Ishikawa (cell line): Measurements from ENCODE around the gene GATB.

ENCODE experiments used
- EGR1 ChIP-seq: IDR thresholded peaks from 2 replicates; pipeline ENCODE4 v1.6.1; 2012
- TAF1 ChIP-seq: IDR thresholded peaks from 2 replicates; pipeline ENCODE4 v1.6.1; 2012; ENCODE audit warnings: low read depth, mild to moderate bottlenecking
- TEAD4 ChIP-seq: IDR thresholded peaks from 2 replicates; pipeline ENCODE4 v1.6.1; 2012
- YY1 ChIP-seq: IDR thresholded peaks from 2 replicates; pipeline ENCODE4 v1.6.1; 2012; ENCODE audit warnings: low read depth
- TF ChIP-seq, protein P1 (sequence below): IDR thresholded peaks from 2 replicates; pipeline ENCODE4 v1.6.1; 2012; ENCODE audit warnings: low read depth, mild to moderate bottlenecking
- TF ChIP-seq, protein P2 (sequence below): IDR thresholded peaks from 2 replicates; pipeline ENCODE4 v1.6.1; 2012

DNA sequence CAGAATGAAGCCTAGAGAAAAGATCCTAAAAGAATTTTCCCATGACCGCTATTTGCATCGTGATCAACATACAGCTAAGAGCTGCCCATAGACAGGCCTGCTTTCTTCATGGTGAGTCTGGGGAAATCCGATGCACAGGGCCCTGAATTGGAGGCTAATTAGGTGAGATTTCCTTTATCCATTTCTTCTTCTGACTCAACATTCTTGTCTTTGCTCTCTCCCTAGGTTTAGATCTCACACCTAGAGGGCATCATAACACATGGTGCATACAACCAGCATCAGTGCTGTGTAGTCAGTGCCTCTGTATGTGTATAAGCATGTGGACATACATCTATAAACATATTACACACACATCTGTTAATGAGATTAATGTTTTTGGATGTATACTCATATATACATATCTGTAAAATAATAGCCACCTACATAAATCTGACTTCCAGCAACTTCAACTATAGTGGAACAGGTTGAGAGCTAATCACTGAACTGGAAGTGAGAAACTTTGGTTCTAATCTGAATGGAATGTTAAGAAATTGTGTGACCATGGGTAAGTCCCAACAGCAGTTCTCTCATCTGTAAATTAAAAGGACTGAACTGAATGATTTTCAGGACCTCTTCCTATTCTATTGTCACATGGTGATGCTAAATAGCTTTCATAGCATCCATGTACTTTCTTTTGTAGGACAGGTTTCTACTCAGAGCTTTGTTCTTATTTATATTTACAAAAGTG is 17.5 kb downstream of the GATB start:
- TF ChIP-seq TAF1 (no peak), TEAD4 (no peak), EGR1 (no peak), YY1 (no peak)
- TF ChIP-seq, protein P1, sequence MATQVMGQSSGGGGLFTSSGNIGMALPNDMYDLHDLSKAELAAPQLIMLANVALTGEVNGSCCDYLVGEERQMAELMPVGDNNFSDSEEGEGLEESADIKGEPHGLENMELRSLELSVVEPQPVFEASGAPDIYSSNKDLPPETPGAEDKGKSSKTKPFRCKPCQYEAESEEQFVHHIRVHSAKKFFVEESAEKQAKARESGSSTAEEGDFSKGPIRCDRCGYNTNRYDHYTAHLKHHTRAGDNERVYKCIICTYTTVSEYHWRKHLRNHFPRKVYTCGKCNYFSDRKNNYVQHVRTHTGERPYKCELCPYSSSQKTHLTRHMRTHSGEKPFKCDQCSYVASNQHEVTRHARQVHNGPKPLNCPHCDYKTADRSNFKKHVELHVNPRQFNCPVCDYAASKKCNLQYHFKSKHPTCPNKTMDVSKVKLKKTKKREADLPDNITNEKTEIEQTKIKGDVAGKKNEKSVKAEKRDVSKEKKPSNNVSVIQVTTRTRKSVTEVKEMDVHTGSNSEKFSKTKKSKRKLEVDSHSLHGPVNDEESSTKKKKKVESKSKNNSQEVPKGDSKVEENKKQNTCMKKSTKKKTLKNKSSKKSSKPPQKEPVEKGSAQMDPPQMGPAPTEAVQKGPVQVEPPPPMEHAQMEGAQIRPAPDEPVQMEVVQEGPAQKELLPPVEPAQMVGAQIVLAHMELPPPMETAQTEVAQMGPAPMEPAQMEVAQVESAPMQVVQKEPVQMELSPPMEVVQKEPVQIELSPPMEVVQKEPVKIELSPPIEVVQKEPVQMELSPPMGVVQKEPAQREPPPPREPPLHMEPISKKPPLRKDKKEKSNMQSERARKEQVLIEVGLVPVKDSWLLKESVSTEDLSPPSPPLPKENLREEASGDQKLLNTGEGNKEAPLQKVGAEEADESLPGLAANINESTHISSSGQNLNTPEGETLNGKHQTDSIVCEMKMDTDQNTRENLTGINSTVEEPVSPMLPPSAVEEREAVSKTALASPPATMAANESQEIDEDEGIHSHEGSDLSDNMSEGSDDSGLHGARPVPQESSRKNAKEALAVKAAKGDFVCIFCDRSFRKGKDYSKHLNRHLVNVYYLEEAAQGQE = no peak
- TF ChIP-seq, protein P2, sequence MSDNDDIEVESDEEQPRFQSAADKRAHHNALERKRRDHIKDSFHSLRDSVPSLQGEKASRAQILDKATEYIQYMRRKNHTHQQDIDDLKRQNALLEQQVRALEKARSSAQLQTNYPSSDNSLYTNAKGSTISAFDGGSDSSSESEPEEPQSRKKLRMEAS = no peak
